DND-41 (cell line): Measurements from ENCODE around the gene TRMT61A.

Experiments
- CTCF ChIP-seq: IDR thresholded peaks from 2 replicates; pipeline ENCODE4 v1.5.1; 2012; ENCODE audit warnings: borderline replicate concordance, low read length, moderate library complexity, mild to moderate bottlenecking; ENCODE audit not compliant: poor library complexity, severe bottlenecking; ENCODE audit errors: extremely low read depth
- EZH2 ChIP-seq: IDR thresholded peaks from 3 replicates; pipeline ENCODE4 v1.6.1; 2012; ENCODE audit warnings: borderline replicate concordance, low read depth, mild to moderate bottlenecking, moderate library complexity, low read length, inconsistent platforms; ENCODE audit not compliant: severe bottlenecking

DNA sequence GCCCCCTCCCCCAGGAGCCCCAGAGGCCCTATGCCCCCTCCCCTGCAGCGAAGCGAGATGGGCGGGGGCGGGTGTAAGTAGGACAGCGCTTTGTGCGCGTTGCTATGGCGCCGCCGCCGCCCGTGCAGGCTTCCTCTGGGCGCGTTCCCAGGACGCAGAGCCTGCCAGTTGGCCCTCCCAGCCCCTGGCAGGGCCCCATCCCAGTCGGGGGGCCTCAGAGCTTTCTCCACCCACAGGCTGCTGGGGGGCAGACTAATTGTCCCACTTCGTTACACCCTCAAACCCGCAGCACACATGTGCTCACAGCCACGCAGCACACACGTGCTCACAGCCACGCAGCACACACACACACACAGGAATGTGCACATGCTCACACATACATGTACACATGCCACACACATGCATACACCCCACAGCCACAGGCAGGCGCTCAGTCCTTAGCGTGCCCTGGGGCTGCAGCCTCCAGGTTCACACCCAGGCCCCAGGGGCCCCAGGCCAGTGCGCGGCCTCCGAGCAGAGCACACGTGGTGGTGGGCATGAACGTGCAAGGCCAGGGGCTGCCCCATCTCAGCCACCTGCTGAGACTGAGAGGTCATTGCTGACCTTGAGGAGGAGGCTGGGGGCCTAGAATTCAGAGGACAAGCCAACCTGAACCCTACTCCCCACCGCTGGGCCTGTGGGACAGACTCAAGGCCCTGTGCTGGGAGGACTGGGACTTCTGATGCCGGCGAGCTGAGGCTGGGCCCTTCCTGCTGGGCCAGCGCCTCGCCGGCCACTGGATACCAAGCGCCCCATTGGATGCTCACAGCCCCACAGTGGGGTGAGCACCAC lies 15.6 kb downstream of the TRMT61A start:
- no peak for TF ChIP-seq CTCF
- TF ChIP-seq EZH2 = no peak
